NOMO-1 (cell line): ENCODE results near the gene SPATA2L.

ENCODE experiments used
- DNase-seq, 2 experiments: peaks; one replicate each; lab custom pipeline; 2025; ENCODE audit not compliant: unreplicated experiment in 2 of 2; lab: John Stamatoyannopoulos, UW

Gene SPATA2L

GRCh38 chr16:89729863-89730593 is 28.5 kb upstream of the SPATA2L start:
- no peak for DNase-seq

GRCh38 chr16:89729293-89729692 is 27.8 kb upstream of the SPATA2L start:
- no peak for DNase-seq

DNA sequence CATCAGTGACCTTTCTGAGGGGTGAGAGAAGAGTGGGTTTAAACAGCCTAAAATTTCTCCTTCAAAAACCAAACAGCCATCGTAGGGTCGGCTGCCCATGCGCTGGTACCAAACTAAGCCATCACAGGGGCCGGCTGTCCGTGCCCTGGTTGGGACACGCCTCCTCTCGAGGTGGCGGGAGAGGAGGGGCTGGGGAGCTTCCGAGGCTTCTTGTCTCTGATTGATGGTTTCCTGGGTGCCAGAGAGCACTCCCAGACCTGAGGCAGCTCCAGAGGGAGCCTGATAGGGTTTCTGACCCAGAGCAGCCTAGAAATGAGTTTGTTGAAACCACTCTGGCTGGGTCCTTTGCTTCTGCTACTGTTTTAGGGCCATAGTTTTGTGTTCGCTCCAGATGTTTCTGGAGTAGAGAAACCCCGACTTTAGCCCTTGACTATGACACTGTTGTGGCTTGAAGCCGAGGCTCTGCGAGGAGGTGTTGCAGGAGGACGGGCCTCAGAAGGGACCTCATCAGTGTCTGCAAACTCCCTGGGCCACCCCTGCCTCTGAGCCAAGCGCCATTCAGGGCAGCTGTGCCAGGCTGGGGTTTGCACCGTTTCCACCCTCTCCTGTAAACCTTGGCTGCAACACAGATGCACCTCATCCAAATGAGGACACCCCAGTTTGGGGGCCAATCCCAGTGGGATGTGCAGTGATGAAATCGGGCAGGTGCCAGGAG is 26.1 kb upstream of the SPATA2L start:
- DNase-seq = no peak

GRCh38 chr16:89723279-89724250 is 22.1 kb upstream of the SPATA2L start:
- no peak for DNase-seq

- peak; percentile 53 to 69 for DNase-seq
Observed at GRCh38 chr16:89722392-89723278, 21.1 kb upstream of the SPATA2L start.

DNA sequence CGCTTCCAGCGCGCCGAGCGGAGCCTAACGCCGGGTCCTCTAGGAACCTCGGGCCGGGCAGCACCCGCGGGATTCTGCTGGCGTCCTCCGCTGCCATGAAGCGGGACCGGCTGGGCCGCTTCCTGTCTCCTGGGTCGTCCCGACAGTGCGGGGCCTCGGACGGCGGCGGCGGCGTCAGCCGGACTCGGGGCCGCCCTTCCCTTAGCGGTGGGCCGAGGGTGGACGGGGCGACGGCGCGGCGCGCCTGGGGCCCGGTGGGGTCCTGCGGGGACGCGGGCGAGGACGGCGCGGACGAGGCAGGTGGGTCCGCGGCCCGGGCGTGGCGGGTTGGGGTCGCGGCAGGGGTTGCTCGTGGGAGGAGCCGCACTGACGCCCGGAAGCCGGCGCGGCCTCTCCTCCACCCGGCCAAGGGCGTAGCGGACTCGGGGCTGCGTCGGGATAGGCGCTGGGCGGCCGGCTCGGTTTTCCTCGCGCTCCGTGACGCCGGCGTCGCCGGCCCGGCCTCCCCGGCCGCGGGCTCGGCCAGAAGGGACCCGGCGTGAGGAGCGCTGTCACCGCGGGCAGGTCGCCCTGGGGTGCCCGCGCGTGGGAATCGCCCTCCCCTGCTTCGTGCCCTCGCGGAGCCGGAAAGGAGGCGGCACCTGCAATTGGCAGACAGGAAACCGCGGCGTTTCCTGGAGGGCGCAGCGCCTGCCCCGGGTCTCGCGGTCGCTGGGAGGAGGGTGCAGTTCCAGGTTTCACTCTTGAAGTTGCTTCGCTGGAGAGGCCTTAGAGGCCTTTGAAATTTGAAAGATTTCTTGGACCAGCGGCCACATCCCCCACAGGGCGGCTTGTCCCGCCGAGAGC is 20.3 kb upstream of the SPATA2L start:
- DNase-seq = peak; percentile 70 to 84

DNA sequence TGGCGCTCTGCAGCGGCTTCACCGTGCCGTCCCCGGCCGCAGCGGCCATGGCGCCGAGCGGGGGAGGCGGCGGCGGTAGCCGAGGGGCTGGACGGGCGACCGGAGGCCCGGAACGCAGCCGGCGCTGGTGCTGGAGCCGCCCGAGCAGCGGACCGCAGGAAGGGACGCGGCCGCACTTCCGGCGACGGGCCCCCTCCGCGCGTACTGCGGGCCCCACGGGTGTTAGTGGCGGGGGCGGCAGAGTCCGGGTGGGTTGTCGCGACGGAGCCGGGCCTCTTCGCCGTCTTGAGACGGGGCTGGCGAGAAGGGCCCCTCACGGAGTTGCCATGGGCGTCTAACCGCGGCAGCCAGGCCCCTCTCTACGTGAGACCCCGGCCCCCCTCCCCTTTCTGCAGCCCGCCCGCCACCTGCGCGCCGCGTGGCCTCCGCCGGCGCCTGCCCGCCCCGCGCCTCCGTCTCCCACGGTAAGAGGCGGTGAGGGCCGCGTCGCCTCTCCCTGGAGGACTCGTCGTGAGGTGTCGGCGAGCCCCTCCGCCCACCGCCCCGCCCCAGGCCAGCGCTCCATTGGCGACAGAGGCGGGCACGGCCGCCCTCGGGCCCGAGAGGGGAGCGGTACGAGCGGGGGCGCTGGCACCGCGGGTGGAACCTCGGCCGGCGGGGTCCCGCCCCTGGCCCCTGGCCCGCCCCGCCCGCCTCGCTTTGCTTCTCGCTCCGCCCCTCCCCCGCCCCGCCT is 19.5 kb upstream of the SPATA2L start, which contains the start of the genes VPS9D1 and ZNF276:
VPS9D1 (minus strand) TSS at position 86 of the 733 bp plus-strand sequence; CDS start at position 49, 37 bp downstream.
ZNF276 (plus strand) TSS at position 725 of the 733 bp plus-strand sequence. CDS start 104 bp downstream, outside the sequence.
- peak; percentile 50 to 74 for DNase-seq

- no peak for DNase-seq
Observed at GRCh38 chr16:89720551-89720812, 19.0 kb upstream of the SPATA2L start.

- DNase-seq = no peak
Observed at GRCh38 chr16:89717688-89718505, 16.4 kb upstream of the SPATA2L start.

- no peak for DNase-seq
Observed at GRCh38 chr16:89716916-89717687, 15.6 kb upstream of the SPATA2L start.

GRCh38 chr16:89716493-89716892 is 15.0 kb upstream of the SPATA2L start:
- no peak for DNase-seq

DNA sequence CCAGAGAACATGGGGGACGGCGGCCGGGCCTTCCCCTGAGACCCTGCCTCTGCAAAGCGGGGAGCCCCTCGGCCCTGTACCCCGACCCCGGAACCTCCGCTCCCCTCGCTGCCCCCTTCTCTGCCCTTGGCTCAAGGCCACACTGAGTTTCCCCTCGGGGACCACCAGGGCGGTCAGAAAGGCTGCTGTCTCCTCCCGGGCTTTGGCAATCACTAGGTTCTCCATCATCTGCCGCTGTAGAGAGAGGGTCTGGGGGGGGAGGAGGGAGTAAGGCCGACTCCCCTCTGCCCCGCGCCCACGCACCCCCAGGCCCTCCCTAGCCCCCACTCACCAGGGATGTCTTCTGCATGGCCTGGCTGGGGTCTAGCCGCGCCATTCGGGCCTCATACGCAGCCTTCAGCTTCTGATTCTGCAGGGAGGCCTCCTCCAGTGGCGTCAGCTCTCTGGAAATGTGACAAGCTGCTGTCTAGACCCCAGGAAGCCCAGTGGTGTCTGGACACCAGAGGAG is 10.8 kb upstream of the SPATA2L start:
- no peak for DNase-seq

- DNase-seq = peak; percentile 27 to 54
Observed at GRCh38 chr16:89711601-89712273, 10.2 kb upstream of the SPATA2L start.

DNA sequence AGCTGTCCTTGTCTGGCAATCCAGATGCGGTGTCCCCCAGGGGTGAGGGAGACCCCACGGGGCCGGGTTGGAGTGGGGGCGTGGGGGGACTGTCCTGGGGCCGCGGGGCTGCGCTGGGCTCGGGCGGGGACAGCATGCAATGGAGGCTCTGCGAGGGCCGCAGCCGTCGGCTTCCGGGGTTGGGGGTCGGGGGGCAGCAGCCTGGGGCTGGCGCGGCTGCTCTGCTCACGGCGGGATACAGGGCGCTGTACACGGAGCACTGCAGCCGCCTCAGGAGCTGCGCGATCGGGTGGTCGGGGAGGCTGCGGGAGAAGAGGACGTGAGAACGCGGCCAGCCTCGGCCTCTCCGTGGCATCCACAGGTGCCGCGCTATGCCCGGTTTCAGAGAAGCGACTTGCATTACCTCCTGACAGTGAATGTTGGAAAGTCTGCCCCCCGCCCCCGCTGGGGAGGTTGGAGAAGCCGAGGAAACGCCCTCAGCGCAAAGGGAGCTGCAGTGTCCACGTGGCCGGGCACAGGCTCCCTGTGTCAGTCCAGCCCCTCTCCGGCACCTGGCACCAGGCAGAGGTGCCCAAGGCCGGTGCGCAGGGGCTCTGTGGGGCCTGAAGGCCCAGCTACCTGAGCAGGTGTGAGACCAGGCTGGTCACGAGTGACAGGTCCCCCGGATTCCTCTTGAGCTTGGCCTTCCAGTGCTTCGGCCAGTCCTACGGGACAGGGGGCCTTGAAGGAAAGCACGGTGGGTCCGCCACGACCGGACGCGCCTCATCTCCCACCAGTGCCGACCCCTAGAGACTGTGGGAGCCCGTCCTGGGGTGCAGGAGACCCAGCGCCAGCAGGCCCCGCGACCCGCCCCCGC is 9.4 kb upstream of the SPATA2L start:
- DNase-seq = no peak

DNA sequence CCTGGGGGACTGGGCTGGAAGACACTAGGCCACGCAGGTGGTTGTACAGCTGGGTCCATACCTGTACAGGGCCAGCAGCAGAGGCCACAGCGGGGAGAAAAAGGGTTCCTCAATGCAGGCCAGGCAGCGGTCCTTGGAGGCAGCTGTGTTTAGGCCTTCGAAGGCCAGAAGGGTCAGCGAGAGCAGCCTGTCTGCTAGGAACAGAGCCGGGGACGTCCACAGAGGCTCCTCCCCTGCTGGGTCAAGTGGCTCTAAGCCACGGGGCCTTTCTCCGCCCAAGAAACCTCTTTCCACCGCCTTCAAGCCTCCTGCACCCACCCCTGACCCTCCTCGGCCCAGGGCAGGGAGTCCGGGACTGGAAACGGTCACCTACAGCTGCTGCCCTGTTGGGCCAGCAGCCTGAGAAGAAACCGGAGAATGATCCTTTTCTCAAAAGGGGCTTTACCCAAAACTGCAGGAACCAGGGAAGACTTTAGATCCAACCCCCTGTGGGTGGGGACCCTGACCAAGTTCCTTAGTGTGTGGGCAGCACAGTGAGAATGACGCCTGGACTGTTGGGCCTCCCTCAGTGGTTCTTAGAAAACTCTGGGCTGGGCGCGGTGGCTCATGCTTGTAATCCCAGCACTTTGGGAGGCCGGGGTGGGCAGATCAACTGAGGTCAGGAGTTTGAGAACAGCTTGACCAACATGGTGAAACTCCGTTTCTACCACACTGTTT is 8.4 kb upstream of the SPATA2L start:
- DNase-seq = no peak
